ENCODE measurements around the gene ZGLP1. TPM values are rescaled to one million over a fixed set of nuclear protein-coding genes. Genes with fewer than 3 reads are reported as not detected.
"Not testable (repeated sequence)": the region's sequence is repeated elsewhere in the genome, so short reads cannot be mapped to it uniquely, and the experiment has no call there.

ZGLP1 gene
- total and polyA plus RNA-seq, 2 of the 13 experiments (the other 11 are each of a cell fraction or from before 2014, with no cell fraction given): 2.4 to 3.0 TPM

DNA sequence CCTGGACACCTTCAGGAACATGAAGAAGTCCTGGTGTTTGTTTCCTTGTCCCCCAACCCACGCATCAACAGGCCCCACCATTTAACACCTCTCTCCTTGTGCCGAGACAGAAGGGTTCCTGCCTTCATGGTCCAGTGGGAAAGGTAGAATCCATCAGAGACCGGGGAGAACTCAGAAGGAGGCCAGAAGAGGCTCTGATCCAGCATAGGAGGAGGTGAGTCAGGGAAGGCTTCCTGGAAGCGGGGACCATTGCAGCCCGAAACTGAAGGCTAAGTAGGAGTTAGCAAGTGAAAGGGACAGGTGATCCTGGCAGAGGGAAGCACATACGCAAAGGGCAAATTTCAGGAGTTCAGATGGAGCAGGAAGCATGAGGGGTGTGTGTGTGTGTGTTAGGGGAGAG, 29.3 kb upstream of the ZGLP1 start:
- Histone ChIP-seq H3K9ac (ENCODE audit: insufficient read depth, low read depth, low read length) (no peak overlapping the region), H3K4me2 (ENCODE audit: low read depth, low read length) (0 out of 2 replicates have a peak overlapping the region, but pooled peaks have one; percentile 18), H3K79me2 (ENCODE audit: insufficient read depth, low read length) (peaks cover 5% of the 10 kb centered on the region), H3K9me3 (ENCODE audit: low read length) (no peaks in the 10 kb centered on the region), H3K36me3 (replicated peaks in 1 of 2; ENCODE audit: control insufficient read depth in 1 of 2, insufficient read depth in 2 of 2, low read length in 2 of 2) (no peaks in the 10 kb centered on the region), H3K27me3 (ENCODE audit: control insufficient read depth in 1 of 2, insufficient read depth in 2 of 2, low read length in 2 of 2) (peaks cover 1 to 3% of the 10 kb centered on the region in 2 experiments; a peak in 3 of 5 replicates), H3K4me3 (replicated peaks in 1 of 3; ENCODE audit: insufficient read depth in 1 of 3, low read depth in 2 of 3, low read length in 3 of 3) (no peak overlapping the region; a peak in 1 of 6 replicates), H3K4me1 (ENCODE audit: insufficient read depth, low read length) (peaks cover 65% of the 10 kb centered on the region), H4K20me1 (ENCODE audit: insufficient read depth, low read length) (no peaks in the 10 kb centered on the region), H3K27ac (ENCODE audit: extremely low read length, insufficient read depth, low read length) (no peak overlapping the region), H2AFZ (ENCODE audit: low read length) (no peak overlapping the region)
- TF ChIP-seq CREM (IDR thresholded peaks at IDR 0.05): no peak
- no peak for TF ChIP-seq CREM (CRISPR knock-in tag; IDR thresholded peaks at IDR 0.05)
- TF ChIP-seq ETV5 (CRISPR knock-in tag; IDR thresholded peaks at IDR 0.05; ENCODE audit: borderline replicate concordance): no peak
- no peak for TF ChIP-seq ZNF703 (CRISPR knock-in tag; IDR thresholded peaks at IDR 0.05; ENCODE audit: borderline replicate concordance)
- no peak for TF ChIP-seq SOX5 (CRISPR knock-in tag; IDR thresholded peaks at IDR 0.05; ENCODE audit: borderline replicate concordance)
- no TSS peak for BruUV-seq (replicated peaks)
- DNase-seq (ENCODE audit: low spot score) (no peak), ATAC-seq (no peak), FAIRE-seq (no peak)
- in situ Hi-C loops (cut with HindIII; ENCODE audit: extremely low pct_ligation_motif_present, low pct_unique_long_range_greater_than_20kb): loop anchor here (5.0 kb wide), 1 partner anchor 43 kb away; the partner anchor contains the start of gene TYK2
- ChIA-PET CTCF (ENCODE audit: low intra/inter-chr PET ratio, low total read pairs) (no interaction called here), POLR2A (no interaction called here)
- intact Hi-C loops (cut with micrococcal nuclease; ENCODE audit: unreplicated experiment): loop anchor here (5.0 kb wide), 1 partner anchor 48 kb away; no protein-coding TSS in a partner anchor
- 61% methylated on average over 6 of the region's 6 CpGs for WGBS (ENCODE audit: low lambda C conversion rate)

DNA sequence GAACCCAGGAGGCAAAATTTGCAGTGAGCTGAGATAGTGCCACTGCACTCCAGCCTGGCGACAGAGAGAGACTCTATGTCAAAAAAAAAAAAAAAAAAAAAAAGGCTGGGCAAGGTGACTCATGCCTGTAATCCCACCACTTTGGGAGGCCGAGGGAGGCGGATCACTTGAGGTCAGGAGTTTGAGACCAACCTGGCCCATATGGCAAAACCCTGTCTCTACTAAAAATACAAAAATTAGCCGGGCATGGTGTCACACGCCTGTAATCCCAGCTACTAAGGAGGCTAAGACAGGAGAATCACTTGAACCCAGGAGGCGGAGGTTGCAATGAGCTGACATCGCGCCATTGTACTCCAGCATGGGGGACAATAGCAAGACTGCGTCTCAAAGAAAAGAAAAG, 27.1 kb upstream of the ZGLP1 start:
- CTCF ChIA-PET (ENCODE audit: low intra/inter-chr PET ratio, low total read pairs); H3K9ac ChIP-seq (ENCODE audit: insufficient read depth, low read depth, low read length); FAIRE-seq; H3K4me3 ChIP-seq (replicated peaks in 1 of 3; ENCODE audit: insufficient read depth in 1 of 3, low read depth in 2 of 3, low read length in 3 of 3); BruUV-seq (replicated peaks); H4K20me1 ChIP-seq (ENCODE audit: insufficient read depth, low read length); DNase-seq (ENCODE audit: low spot score); H2AFZ ChIP-seq (ENCODE audit: low read length); H3K36me3 ChIP-seq (replicated peaks in 1 of 2; ENCODE audit: control insufficient read depth in 1 of 2, insufficient read depth in 2 of 2, low read length in 2 of 2); H3K27ac ChIP-seq (ENCODE audit: extremely low read length, insufficient read depth, low read length); H3K27me3 ChIP-seq (ENCODE audit: control insufficient read depth in 1 of 2, insufficient read depth in 2 of 2, low read length in 2 of 2); ATAC-seq; H3K4me2 ChIP-seq (ENCODE audit: low read depth, low read length); H3K9me3 ChIP-seq (ENCODE audit: low read length): not testable (repeated sequence)
- H3K79me2 ChIP-seq (ENCODE audit: insufficient read depth, low read length): peaks cover 24% of the 10 kb centered on the region
- intact Hi-C loops (cut with micrococcal nuclease; ENCODE audit: unreplicated experiment) (loop anchor here (5.0 kb wide), 1 partner anchor 51 kb away; no protein-coding TSS in a partner anchor), in situ Hi-C loops (cut with HindIII; ENCODE audit: extremely low pct_ligation_motif_present, low pct_unique_long_range_greater_than_20kb) (loop anchor here (5.0 kb wide), 1 partner anchor 46 kb away; the partner anchor contains the start of gene TYK2)
- POLR2A ChIA-PET: interaction anchor here (6.1 to 6.9 kb wide), 2 partner anchors 44 to 66 kb away, joined by 46 to 79 read pairs; partner anchors contain the start of genes ICAM1 and TYK2
- WGBS (ENCODE audit: low lambda C conversion rate): 83% methylated on average over 9 of the region's 9 CpGs
- peaks cover 62% of the 10 kb centered on the region for H3K4me1 ChIP-seq (ENCODE audit: insufficient read depth, low read length)

Measured in HepG2 (cell line).